NT2/D1 (cell line): ENCODE data around the gene YEATS2.
"Not testable (repeated sequence)": the region's sequence is repeated elsewhere in the genome, so short reads cannot be mapped to it uniquely, and the experiment has no call there.

ENCODE experiments used
- YY1 ChIP-seq: IDR thresholded peaks from 2 replicates; pipeline ENCODE4 v1.6.1; 2011; ENCODE audit not compliant: insufficient read length, insufficient read depth
- ZNF274 ChIP-seq: IDR thresholded peaks from 2 replicates; pipeline ENCODE4 v1.6.1; 2011; ENCODE audit warnings: mild to moderate bottlenecking, low read depth, low read length

DNA sequence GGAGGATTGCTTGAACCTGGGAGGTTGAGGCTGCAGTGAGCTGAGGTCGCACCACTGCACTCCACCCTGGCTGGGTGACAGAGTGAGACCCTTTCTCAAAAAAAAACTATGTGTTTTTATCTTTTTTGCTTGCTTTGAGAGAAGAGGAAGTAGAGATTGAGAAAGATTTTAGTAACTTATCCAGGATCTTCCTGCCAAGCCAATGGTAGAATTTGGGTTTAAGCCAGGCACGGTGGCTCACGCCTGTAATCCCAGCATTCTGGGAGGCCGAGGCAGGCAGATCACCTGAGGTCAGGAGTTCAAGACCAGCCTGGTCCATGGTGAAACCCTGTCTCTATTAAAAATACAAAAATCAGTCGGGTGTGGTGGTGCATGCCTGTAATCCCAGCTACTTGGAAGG, 78.9 kb downstream of the YEATS2 start:
- not testable (repeated sequence) for TF ChIP-seq ZNF274, YY1
